ENCODE measurements around the gene CD320.
A peak's percentile ranks its signal among the peaks of the same experiment; 100 is the strongest.

DNA sequence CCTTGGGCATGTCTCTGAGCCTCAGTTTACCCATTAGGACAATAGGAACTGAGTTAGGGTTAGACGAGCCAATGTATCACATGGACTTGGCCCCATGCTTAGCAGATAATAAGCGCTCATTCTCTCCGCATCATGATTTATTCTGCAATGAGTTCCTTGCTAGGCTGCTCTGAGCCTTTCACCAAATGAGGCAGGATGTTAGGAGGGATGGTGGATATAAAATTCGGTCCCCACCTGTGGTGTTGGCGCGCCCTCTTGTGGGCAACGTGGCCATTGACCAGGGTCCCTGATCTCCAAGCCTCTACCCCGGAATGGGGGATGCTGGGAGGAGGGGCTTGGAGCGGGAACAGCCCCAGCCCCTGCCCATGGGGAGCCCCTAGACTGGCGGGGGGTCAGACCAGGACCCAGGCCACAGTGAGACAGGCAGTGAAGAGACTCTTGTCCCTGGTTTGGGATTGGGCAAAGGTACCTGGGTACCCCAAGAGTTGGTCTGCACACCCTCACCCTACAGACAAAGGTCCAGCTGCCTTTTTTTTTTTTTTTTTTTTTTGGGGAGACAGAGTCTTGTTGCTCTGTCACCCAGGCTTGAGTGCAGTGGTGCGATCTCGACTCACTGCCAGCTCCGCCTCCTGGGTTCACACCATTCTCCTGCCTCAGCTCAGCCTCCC, 55.1 kb downstream of the CD320 start:
- TF ChIP-seq, protein P1, sequence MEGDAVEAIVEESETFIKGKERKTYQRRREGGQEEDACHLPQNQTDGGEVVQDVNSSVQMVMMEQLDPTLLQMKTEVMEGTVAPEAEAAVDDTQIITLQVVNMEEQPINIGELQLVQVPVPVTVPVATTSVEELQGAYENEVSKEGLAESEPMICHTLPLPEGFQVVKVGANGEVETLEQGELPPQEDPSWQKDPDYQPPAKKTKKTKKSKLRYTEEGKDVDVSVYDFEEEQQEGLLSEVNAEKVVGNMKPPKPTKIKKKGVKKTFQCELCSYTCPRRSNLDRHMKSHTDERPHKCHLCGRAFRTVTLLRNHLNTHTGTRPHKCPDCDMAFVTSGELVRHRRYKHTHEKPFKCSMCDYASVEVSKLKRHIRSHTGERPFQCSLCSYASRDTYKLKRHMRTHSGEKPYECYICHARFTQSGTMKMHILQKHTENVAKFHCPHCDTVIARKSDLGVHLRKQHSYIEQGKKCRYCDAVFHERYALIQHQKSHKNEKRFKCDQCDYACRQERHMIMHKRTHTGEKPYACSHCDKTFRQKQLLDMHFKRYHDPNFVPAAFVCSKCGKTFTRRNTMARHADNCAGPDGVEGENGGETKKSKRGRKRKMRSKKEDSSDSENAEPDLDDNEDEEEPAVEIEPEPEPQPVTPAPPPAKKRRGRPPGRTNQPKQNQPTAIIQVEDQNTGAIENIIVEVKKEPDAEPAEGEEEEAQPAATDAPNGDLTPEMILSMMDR (IDR thresholded peaks at IDR 0.05), result peak; percentile 91 to 96 (median 95)
- TF ChIP-seq POLR2AphosphoS5 (IDR thresholded peaks at IDR 0.05), result peak in 1 of 2 donors; percentile 43
